Activated naive CD4-positive, alpha-beta T cell treated with anti-CD3 and anti-CD28 coated beads, Interleukin-2, amount 50 U/mL, for 16 hours (primary cell): ENCODE measurements around the gene DNMBP.
A peak's percentile ranks its signal among the peaks of the same experiment; 100 is the strongest.
"Not testable (repeated sequence)": the region's sequence is repeated elsewhere in the genome, so short reads cannot be mapped to it uniquely, and the experiment has no call there.

ENCODE experiments used
- DNase-seq: peaks from one replicate; pipeline ENCODE4 v3.0.0-alpha.2; 2020

DNMBP gene

DNA sequence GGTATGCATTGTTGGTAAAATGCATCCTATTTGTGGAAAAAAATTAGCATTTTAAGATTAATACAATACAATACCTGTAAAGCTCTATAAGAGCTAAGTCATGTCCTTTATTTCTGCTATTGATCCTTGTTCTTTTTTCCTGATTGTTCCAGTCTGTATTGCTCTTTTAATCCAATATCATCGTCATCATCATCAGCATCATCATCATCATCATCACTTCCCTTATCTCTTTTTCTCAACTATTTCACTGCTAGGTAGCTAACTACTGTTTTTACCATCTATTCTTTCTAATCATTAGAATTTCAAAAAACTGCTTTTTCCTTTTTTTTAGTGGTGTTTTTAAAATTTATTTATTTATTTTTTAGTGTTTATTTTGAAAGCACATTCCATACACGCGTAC lies 156.1 kb downstream of the DNMBP start:
- DNase-seq, result no peak

DNA sequence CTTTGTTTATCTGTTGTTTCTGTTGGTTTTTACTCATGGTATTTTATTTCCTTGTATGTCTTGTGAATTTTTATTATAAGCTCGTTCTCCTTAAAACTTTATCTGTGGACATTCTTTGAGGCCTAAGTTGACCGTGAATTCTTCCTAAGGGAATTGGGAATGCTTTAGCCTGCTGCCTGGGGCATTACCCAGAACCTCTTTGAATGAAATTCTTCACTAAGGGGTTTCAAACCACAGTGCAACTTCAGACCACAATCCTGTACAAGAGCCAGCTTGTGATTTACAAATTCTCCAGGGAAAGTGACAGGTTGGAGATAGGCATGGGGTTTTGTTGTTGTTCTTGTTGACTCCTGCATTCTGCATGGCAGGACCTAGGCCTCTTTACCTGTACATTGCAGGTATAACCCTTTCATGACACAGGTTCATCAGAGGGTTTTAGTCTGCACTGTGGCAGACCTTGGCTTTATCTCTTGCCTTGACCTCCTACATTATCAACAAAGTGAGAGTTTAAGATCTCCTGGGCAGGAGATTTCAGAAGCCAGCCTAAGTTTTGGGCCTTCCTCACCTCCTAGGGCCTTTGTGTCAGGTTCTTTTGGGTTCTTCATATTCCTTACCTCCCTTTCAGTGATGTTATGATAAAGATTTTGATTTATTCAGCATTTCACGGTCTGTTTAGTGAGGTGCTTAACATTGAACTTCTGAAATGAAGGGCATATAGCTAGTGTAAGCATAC lies 157.1 kb downstream of the DNMBP start:
- no peak for DNase-seq

DNA sequence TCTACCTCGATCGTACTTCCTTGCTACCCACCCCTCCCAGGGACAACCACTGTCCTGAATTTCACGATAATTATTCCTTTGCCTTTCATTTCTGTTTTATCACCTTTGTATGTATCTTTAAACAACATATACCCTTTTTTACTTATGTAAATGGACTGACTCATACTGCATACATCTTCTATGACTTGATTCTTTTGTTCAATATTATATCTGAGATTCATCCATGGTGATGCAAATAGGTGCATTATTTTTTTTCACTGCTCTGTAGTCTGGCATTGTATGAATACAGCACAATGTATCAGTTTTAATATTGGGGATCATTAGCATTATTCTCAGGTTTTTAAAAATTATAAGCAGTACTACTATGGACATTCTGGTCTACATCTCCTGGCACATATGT lies 157.9 kb downstream of the DNMBP start:
- no peak for DNase-seq

DNA sequence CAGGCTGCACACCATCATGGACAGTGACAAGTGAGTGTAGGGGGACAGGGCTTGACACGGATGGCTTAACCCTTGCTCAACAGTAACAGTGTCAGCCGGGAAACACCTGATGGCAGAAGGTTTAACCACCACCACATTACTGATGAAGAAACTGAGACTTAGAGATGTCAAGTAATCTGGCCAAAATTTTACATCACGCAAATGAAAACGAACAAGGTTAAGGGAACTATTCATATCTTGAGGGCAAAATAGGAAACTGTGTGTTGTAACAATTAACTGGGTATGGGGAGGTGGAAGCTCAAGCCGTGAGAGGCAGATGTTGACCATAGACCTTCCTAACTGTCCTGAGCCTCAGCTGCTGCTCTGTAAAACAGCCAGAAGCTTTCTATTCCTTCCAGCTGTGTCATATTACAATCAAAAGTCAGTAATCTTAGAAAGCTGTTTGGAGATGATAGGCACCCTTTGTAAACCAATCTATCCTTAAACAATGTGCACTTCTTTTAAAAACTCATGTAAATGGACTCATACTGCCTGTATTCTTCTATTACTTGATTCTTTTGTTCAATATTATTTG lies 158.9 kb downstream of the DNMBP start:
- no peak for DNase-seq

DNA sequence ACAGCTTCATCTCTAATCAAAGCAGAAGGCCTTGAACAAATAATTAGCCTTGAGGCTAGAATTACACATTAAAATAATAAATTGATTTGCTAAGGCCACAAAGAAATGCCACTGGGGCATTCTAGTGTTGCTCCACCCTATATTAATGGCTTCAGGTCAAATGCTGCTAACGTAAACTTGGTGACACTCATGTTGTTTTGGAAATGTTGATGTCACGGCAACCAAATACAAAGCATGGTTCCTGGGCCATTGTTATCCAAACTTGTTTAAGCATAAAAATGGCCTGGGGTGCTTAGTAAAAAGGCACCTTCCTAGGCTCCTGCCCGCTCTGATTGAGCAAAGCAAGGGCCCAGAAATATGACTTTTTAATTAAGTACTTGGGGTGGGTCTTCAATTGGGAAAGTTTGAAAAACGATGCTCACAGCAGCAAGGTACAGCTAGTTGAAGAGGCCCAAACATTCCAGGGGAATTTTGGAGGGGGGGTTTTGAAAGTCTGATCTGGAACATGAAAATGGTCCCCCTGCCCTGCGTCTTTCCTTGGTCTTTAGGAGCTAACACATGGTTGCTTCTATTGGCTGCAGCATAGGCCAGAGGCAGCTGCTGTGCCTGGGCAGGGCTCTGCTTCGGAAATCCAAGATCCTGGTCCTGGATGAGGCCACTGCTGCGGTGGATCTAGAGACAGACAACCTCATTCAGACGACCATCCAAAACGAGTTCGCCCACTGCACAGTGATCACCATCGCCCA lies 159.6 kb downstream of the DNMBP start:
- DNase-seq, result no peak

DNA sequence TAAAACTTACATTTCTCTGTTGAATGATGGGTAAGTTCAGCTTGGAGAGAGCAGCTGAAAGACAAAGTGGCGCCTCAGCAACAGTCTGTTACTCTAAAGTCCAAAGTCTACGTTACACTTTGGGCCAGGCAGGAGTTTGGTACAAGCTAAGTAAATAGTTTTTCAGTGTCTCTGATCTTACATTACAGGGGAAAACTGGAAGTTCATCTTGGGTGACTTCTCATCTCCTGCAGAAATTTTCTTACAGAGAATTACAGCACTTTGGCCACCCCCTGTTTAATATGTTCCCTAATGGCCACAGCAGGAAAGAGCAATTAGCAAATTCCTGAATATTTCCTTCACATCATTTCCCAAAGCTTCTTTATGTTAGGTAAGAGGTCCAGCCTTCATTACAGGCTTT lies 160.2 kb downstream of the DNMBP start:
- no peak for DNase-seq

DNA sequence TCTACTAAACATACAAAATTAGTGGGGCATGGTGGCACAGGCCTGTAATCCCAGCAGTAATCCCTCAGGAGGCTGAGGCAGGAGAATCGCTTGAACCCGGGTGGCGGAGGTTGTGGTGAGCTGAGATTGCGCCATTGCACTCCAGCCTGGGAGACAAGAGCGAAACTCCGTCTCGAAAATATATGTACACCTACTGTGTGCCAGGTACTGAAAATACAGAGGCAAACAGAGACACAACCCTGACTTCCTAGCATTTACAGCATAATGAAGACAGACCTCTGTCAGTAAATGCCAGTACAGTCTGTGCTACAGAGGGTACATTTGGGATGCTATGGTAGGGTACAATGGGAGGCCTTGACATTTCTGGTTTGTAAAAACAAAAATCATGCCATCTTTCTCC lies 160.7 kb downstream of the DNMBP start:
- no peak for DNase-seq

DNA sequence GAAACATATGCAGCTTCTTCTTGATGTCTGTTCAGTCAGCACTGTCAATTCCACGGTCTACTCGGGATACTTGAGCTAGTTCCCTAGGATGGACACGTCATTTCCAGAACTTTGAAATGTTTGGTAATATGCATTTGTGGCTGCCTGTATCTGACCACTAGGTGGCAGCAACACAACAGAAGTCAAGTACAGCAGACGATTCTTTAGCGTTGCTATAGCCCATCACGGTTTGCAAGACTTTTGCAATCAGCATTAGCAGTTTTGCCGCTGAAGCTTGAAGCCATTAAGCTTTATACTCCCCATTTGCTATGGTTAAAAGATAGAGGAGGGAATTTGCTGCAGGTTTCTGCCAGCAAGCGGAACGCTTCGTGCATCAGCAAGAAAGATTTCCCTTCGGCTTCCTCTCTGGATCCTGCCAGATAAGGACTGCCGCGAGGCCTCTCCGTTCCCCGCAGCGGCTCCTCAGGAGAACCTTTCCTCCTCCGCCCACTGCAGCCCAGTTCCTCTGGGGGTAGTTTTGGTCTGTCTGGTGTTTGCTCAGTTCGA lies 163.8 kb downstream of the DNMBP start:
- peak; percentile 64 for DNase-seq

DNA sequence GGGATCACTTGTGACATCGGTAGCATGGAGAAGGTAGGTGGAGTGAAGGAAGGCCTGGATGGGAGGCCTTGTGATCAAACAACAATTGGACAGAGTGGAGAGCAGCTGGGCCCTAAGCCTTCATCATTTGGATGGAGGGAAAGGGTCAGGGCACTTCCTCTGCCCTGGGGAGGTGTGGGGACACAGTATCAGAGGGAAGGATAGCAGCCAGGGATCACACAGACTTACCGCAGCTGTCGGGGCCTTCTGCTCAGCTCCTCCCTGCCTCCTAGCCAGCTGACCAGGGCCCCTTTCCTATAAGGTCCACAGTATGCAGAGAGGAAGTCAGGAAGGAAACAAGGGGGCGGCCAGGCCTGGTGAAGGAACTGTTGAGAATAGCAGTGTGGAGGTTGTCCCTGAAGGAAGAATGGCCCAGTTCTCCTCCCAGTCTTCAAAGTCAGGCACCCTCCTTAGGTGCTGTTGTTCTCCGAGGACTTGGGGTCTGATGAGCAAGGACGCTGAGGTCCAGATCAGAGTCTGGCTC lies 165.3 kb downstream of the DNMBP start:
- DNase-seq, result no peak

DNA sequence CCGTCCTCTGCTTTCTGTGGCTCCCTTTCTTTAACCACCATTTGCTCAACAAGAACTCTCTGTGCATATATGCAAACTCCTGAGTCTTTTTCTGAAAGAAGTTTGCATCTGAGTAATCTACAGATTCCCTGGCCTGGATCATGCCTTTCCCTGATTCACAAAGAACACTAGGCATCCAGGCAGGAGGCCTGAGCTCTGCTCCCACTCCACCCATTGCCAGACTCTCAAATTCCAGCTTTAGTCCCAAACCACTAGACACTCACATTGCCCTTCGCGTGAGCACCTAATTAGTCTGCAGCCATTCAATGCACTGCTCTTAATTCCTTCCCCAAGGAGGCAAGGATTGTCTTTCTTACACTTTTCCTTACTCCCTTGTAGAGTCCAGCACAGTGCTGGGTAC lies 166.4 kb downstream of the DNMBP start:
- no peak for DNase-seq

DNA sequence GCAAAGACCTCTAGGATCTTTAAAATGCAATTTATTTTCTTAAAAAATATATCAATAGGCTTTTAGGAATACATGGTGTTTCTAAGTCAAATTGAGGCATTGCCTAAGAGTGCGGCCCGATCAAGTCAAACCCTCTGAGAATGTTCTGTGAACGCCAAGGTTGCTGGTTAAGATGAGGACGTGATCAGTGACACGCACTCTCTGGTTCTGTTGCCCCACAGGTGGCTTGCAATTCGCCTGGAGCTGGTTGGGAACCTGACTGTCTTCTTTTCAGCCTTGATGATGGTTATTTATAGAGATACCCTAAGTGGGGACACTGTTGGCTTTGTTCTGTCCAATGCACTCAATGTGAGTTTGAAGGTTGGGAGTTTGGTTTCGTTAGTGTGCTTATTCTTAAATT lies 168.0 kb downstream of the DNMBP start:
- no peak for DNase-seq

DNA sequence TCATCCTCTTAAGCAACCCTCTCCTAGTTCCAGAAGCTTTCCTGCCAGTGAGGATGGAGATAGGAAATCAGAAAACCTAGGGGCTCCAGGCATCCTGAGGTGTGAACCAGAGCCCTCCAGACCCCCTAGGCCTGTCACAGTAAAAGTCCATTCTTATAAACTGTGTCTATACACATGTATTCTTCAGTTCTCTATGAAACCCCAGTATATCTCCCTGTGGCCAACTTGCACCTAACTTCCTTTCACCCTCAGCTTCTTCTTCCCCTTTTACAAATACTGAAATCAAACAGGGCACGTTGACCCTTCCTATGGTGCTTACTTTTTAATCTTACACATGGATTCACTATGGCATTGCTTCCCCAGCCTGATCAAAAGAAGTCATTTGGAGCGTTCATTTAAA lies 168.9 kb downstream of the DNMBP start:
- DNase-seq, result not testable (repeated sequence)

DNA sequence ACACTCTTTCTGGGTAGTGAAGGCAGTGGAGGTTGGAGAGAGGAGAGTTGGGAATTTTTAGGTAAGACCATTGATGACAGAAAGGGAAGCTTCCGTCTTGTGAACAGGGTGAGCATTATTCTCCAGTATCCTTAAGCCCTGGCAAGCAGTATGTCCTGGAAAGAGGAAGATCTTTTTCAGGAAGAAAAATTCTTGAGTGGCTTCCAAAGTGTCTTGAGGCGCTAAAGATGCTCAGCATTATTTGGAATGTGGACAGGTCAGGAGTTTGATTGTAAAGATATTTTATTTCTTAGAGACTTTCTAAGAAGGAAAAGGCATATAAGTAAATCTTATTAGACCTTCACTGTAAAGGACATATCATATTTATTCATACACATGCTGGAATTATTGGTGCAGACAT lies 173.0 kb downstream of the DNMBP start:
- DNase-seq, result no peak

DNA sequence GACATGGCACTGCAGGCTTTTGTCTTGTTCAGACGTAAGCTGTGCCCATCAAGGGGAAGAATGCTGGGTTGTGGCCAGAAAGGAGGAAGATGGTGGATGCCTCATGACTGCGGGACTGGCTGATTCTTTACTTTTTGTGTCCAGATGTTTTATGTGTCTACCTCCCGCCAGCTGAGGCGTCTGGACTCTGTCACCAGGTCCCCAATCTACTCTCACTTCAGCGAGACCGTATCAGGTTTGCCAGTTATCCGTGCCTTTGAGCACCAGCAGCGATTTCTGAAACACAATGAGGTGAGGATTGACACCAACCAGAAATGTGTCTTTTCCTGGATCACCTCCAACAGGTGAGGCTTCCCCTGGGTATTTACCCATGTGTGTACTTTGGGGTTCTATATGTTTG lies 173.8 kb downstream of the DNMBP start:
- no peak for DNase-seq

DNA sequence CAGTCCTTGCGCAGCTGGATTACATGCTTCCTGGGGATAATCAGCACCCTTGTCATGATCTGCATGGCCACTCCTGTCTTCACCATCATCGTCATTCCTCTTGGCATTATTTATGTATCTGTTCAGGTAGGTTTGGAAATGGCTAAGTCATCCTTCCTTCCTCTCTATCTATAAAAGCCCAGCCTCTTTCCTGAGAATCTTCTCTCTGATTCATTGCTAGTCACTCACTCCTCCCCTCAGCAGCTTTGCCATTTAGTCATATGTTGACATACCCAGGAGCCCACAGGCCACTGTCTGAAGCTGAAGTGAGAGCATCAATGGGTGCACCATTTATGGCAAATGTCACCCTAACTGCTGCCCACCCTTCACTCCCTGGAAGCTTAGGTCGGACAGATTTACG lies 175.3 kb downstream of the DNMBP start:
- DNase-seq, result no peak

DNA sequence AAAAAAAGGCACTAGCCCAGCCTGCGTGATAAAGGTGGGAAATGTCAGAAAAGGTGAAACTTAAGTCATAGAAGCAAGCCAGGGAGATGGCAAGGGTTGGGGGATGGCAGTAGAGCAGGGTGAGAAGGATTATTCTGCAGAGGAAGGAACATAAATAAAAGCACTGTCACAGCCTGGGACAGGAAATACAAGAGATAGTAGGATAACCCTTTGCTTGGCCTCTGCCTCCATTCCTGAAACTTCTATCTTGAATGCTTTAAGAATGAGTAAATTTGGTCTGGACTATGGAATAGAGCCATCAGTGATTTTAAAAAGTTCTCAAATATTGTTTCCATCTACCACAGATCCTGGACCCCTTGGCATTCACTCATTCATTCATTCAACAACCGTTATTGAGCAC lies 177.3 kb downstream of the DNMBP start:
- DNase-seq, result no peak

DNA sequence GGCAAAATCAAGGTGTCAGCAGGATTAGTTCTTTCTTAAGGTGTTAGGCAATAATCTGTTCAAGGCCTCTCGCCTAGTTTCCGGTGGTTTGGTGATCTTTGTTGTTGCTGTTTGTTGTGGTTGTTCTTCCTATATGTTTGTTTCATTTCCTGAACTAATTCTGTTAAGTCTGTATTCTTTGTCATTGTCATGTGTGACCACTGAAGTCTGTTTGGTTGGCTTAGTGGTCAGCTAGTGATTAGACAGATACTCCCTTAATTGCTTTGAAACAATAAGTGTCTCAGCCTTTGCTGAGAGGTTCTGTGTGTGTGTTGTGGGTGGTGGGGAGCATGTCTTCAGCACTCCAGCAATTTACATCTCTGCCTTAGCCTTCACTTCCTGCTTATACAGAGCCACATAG lies 181.3 kb downstream of the DNMBP start:
- no peak for DNase-seq

DNA sequence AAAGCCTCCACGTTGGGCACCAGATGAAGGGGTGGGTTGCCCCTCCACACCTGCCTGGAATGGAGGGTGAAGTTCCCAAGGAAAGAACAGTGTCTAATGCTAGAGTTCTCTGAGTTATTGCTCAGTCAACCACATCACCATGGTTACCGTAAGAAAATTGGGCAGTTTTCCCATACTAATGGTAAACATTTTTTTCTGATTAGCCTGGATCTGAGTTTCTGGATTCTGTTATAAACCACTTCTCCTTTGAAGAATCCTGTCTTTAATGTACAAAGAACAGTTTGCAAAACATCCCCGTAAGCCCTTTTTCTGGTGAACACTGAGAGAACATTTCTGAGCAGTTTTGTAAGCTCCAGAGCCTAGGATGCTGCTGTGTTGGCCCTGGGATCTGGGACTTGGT lies 181.8 kb downstream of the DNMBP start:
- DNase-seq, result no peak
